K562 (cell line): ENCODE results near the gene CACNB2. TPM values are rescaled to one million over a fixed set of nuclear protein-coding genes. Genes with fewer than 3 reads are reported as not detected.

ENCODE experiments used
- ATAC-seq: fragments of 200-7000 bp; cut with Tn5 transposase; 3 replicates; pipeline ENCODE4 v1.9.1; 2020; ENCODE audit warnings: moderate library complexity
- BruUV-seq: library from RNA; stranded (reverse); fragments of 400-500 nt; replicated peaks from 2 replicates; lab custom pipeline; 2021; lab: Mats Ljungman, UMichigan
- CTCF ChIA-PET: fragments of 300-600 bp; formaldehyde crosslinking; extraction: SDS; loops from one replicate; lab custom pipeline; 2021; ENCODE audit warnings: low intra/inter-chr PET ratio; lab: Yijun Ruan, JAX
- POLR2A ChIA-PET: fragments of 300-600, 350-650 bp; sonication (Branson Sonifier 250); formaldehyde crosslinking; extraction: SDS; loops from one replicate; lab custom pipeline; 2021; ENCODE audit warnings: antibody characterized with exemption, inconsistent platforms; lab: Yijun Ruan, JAX
- DNase-seq, 4 experiments: peaks; one replicate each; pipeline versions ENCODE4 v3.0.0 to v3.0.0-alpha.2; 2011 to 2018; ENCODE audit warnings: low spot score in 3 of 4, mixed read lengths in 3 of 4; ENCODE audit errors: extremely low read depth in 1 of 4
- FAIRE-seq: peaks from 2 replicates; lab custom pipeline; 2011; peaks lifted over from hg19 to GRCh38; lab: Jason Lieb, UNC
- H2AFZ ChIP-seq: 2 replicates; pipeline ENCODE4 v1.6.0; 2011; ENCODE audit warnings: low read depth, low read length, control low read depth, inconsistent platforms
- H3K27ac ChIP-seq: fragments of 200-600 bp; 3 replicates; pipeline ENCODE4 v1.8.0; 2011; ENCODE audit warnings: low read depth, mild to moderate bottlenecking, control low read depth, inconsistent platforms, low read length, moderate library complexity, mixed read lengths; ENCODE audit errors: extremely low read depth
- H3K27me3 ChIP-seq, 2 experiments: fragments of 300-600 bp in 1 of 2; 2 replicates in 1 of 2; 3 replicates in 1 of 2; pipeline versions ENCODE4 v1.6.0 to v1.8.0; 2011; ENCODE audit warnings: inconsistent platforms in 2 of 2, low read length in 2 of 2, mild to moderate bottlenecking in 1 of 2, mixed read lengths in 1 of 2, moderate library complexity in 1 of 2; ENCODE audit not compliant: control insufficient read depth in 2 of 2, insufficient read depth in 2 of 2
- H3K36me3 ChIP-seq: fragments of 300-600 bp; 3 replicates; pipeline ENCODE4 v1.8.0; 2011; ENCODE audit warnings: mild to moderate bottlenecking, low read length, inconsistent platforms; ENCODE audit not compliant: control insufficient read depth, insufficient read depth
- H3K4me1 ChIP-seq, 2 experiments: fragments of 200-600 bp in 1 of 2; replicated peaks in 1 of 2; 2 replicates in 1 of 2; 3 replicates in 1 of 2; pipeline versions ENCODE4 v1.5.1 to v1.8.0; 2011; ENCODE audit warnings: inconsistent platforms in 2 of 2, low read length in 2 of 2, mild to moderate bottlenecking in 1 of 2, mixed read lengths in 1 of 2, moderate library complexity in 1 of 2; ENCODE audit not compliant: control insufficient read depth in 2 of 2, insufficient read depth in 2 of 2
- H3K4me2 ChIP-seq: 2 replicates; pipeline ENCODE4 v1.6.1; 2011; ENCODE audit warnings: low read length, control low read depth, inconsistent platforms, mixed read lengths; ENCODE audit not compliant: insufficient read depth
- H3K4me3 ChIP-seq: fragments of 200-600 bp; sonication (generic), shearing (Covaris generic); 2 replicates; pipeline ENCODE4 v1.5.1; 2016; ENCODE audit warnings: control low read depth, inconsistent platforms
- H3K79me2 ChIP-seq: fragments of 200-600 bp; 3 replicates; pipeline ENCODE4 v1.8.0; 2011; ENCODE audit warnings: low read length, inconsistent platforms; ENCODE audit not compliant: control insufficient read depth, insufficient read depth
- H3K9ac ChIP-seq, 2 experiments: 2 replicates each; pipeline versions ENCODE4 v1.6.0 to v1.6.1; 2011; ENCODE audit warnings: low read depth in 2 of 2, low read length in 2 of 2, control low read depth in 1 of 2, inconsistent platforms in 1 of 2, mild to moderate bottlenecking in 1 of 2, mixed read lengths in 1 of 2; ENCODE audit not compliant: insufficient read depth in 1 of 2
- H3K9me1 ChIP-seq: one replicate; pipeline ENCODE4 v1.6.0; 2011; ENCODE audit warnings: inconsistent platforms, mild to moderate bottlenecking, low read length, moderate library complexity; ENCODE audit not compliant: control insufficient read depth, insufficient read depth
- H3K9me3 ChIP-seq: replicated peaks from 2 replicates; pipeline ENCODE4 v1.5.1; 2011; ENCODE audit warnings: low read depth, low read length, inconsistent platforms; ENCODE audit not compliant: control insufficient read depth, insufficient read depth
- H4K20me1 ChIP-seq: replicated peaks from 2 replicates; pipeline ENCODE4 v1.6.1; 2011; ENCODE audit warnings: low read length, inconsistent platforms, mixed read lengths; ENCODE audit not compliant: control insufficient read depth, insufficient read depth
- EHMT2 ChIP-seq: fragments of 450-650 bp; IDR thresholded peaks from 2 replicates; pipeline ENCODE4 v1.6.1; 2018; ENCODE audit warnings: antibody characterized with exemption
- FOXM1 ChIP-seq, 2 experiments: fragments of 450-650 bp in 1 of 2; sonication (generic) in 1 of 2; formaldehyde crosslinking in 1 of 2; IDR thresholded peaks; 2 replicates each; pipeline versions ENCODE4 v1.6.1 to v1.9.0; 2017 to 2022; ENCODE audit warnings: low read depth in 2 of 2, mild to moderate bottlenecking in 2 of 2, missing genetic modification reagents in 1 of 2, moderate library complexity in 1 of 2
- NFXL1 ChIP-seq: fragments of 450-650 bp; formaldehyde crosslinking; IDR thresholded peaks from 2 replicates; pipeline ENCODE4 v1.4.0; 2021; ENCODE audit warnings: mild to moderate bottlenecking
- NUFIP1 ChIP-seq: fragments of 450-650 bp; IDR thresholded peaks from 2 replicates; pipeline ENCODE4 v1.6.1; 2018; ENCODE audit not compliant: partially characterized antibody
- PTBP1 ChIP-seq: fragments of 200-400 bp; formaldehyde crosslinking; IDR thresholded peaks from 2 replicates; pipeline ENCODE4 v1.6.1; 2017; ENCODE audit warnings: low read depth, low read length
- SMAD1 ChIP-seq: fragments of 150-350 bp; IDR thresholded peaks from 2 replicates; pipeline ENCODE4 v1.6.1; 2014; ENCODE audit warnings: low read length, low read depth; ENCODE audit not compliant: partially characterized antibody
- TCF3 ChIP-seq: sonication (generic); formaldehyde crosslinking; IDR thresholded peaks from 2 replicates; pipeline ENCODE4 v1.4.0; 2020; ENCODE audit warnings: mild to moderate bottlenecking, missing genetic modification reagents
- ZNF143 ChIP-seq: sonication (generic); formaldehyde crosslinking; IDR thresholded peaks from 2 replicates; pipeline ENCODE4 v1.9.0; 2022; ENCODE audit warnings: mild to moderate bottlenecking, missing genetic modification reagents
- ZNF224 ChIP-seq: sonication (generic); formaldehyde crosslinking; IDR thresholded peaks from 2 replicates; pipeline ENCODE4 v1.8.0; 2022; ENCODE audit warnings: mild to moderate bottlenecking, missing genetic modification reagents
- WGBS: fragments of 100-300 bp; shearing (Covaris generic); methylation state at CpG from one replicate; pipeline ENCODE4 v1.1.6; 2016; ENCODE audit warnings: low coverage, mixed read lengths; ENCODE audit not compliant: insufficient coverage; ENCODE audit errors: missing lambda C conversion rate; 5-methylcytosine and 5-hydroxymethylcytosine counted together
- in situ Hi-C: fragments of 300-500 bp; cut with MboI; formaldehyde crosslinking; loops from 4 replicates; pipeline ENCODE4 v1.15.0; 2018; ENCODE audit warnings: inconsistent platforms, mixed read lengths
- intact Hi-C: fragments of 100-400 bp; cut with micrococcal nuclease; formaldehyde crosslinking; loops from 2 replicates; pipeline ENCODE4 v1.14.2; 2022
- polyA plus RNA-seq, 8 experiments: library from polyadenylated mRNA; depleted of rRNA in 4 of 8; stranded (reverse) in 5 of 8; unstranded in 3 of 8; fragments of >200 nt; fragmentation: Nextera tagmentation in 2 of 8; fragmentation: Illumina TruSeq in 1 of 8; extraction: Ambion mirVana in 2 of 8; extraction: Trizol in 1 of 8; gene quantifications; 2 replicates each; pipeline versions ENCODE4 v1.2.1 to v1.2.3, GENCODE V29; 2011 to 2014; ENCODE audit warnings: inconsistent platforms in 1 of 8, missing spikeins in 1 of 8
- total RNA-seq, 7 experiments: library from RNA; depleted of rRNA in 6 of 7; stranded (reverse); fragments of >200 nt in 6 of 7; fragmentation: Illumina TruSeq in 2 of 7; extraction: Trizol in 2 of 7; gene quantifications; 2 replicates each; pipeline versions ENCODE4 v1.2.1 to v1.2.3, GENCODE V29; 2011 to 2021; ENCODE audit warnings: low replicate concordance in 1 of 7
- TF ChIP-seq, protein P1 (sequence below), 2 experiments: IDR thresholded peaks; 2 replicates each; pipeline ENCODE4 v1.6.1; 2012; ENCODE audit warnings: improper control_type of control experiment in 2 of 2, low read depth in 2 of 2, low read length in 2 of 2, borderline replicate concordance in 1 of 2
- TF ChIP-seq, protein P2 (sequence below), 2 experiments: fragments of 450-650 bp in 1 of 2; sonication (generic) in 1 of 2; formaldehyde crosslinking in 1 of 2; IDR thresholded peaks in 1 of 2; conservative IDR thresholded peaks in 1 of 2; 2 replicates each; pipeline versions ENCODE4 v1.6.1 to v1.8.1; 2016 to 2023; ENCODE audit warnings: mild to moderate bottlenecking in 2 of 2, moderate library complexity in 2 of 2, inconsistent platforms in 1 of 2, missing genetic modification reagents in 1 of 2
- TF ChIP-seq, protein P3 (sequence below): sonication (generic); IDR thresholded peaks from 2 replicates; pipeline ENCODE4 v1.6.1; 2016
- TF ChIP-seq, protein P4 (sequence below): fragments of 250-450 bp; sonication (Bioruptor Pico); IDR thresholded peaks from 2 replicates; pipeline ENCODE4 v1.4.0; 2020; ENCODE audit warnings: mild to moderate bottlenecking, moderate library complexity

CACNB2 gene
- total and polyA plus RNA-seq, 9 of the 15 experiments (the other 6 are each of a cell fraction or from before 2014, with no cell fraction given), result 1.8 to 2.2 TPM; not detected in 7

DNA sequence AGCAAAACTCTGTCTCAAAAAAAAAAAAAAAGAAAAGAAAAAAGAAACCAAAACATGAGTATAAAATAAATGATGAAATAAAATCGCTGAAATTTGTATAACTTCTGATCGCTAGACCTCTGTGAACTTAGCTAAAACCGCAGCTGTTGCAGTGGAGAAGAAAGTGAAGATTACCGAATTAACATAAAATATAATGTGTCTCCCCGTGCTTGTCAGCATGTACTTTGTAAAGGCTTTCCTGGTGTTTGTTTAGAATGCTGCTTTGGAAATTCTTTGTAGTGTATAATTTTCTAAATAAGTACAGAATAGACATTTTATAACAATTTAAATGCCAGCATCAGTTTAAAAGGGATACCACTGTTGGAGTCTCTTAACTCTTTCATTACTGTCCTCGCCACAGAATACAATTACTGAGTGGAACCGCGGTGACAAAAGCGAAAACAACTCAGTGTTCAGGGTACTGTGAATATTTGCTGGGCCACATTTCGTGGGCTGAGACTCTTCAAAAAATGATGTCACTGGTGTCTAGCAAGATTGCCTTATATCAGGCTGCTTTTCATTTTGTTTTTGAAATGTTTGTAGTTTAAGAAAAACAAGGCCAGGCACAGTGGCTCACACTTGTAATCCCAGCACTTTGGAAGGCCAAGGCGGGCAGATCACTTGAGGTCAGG lies 343.4 kb downstream of the CACNB2 start:
- ATAC-seq (no peak), FAIRE-seq (no peak), DNase-seq (no peak)
- CTCF ChIA-PET, result no interaction called here
- no peaks in the 10 kb centered on the region for H3K9me3 ChIP-seq
- H3K4me2 ChIP-seq, result no peak overlapping the region
- no peaks in the 10 kb centered on the region for H3K79me2 ChIP-seq
- H3K9ac ChIP-seq, result no peak overlapping the region
- POLR2A ChIA-PET, result no interaction called here
- H3K4me1 ChIP-seq, result no peaks in the 10 kb centered on the region
- H2AFZ ChIP-seq, result no peak overlapping the region
- 3% methylated on average over 11 of the region's 11 CpGs for WGBS
- H3K27me3 ChIP-seq, result peaks cover 1 to 9% of the 10 kb centered on the region in 2 experiments; a peak in 2 of 5 replicates
- no peak overlapping the region for H3K4me3 ChIP-seq
- no peak overlapping the region for H3K27ac ChIP-seq
- H3K9me1 ChIP-seq, result no peaks in the 10 kb centered on the region
- in situ Hi-C loops, result no loop called here
- H3K36me3 ChIP-seq, result no peaks in the 10 kb centered on the region
- intact Hi-C loops, result no loop called here
- no TSS peak for BruUV-seq
- no peaks in the 10 kb centered on the region for H4K20me1 ChIP-seq
- no peak for TF ChIP-seq PTBP1
- TF ChIP-seq EHMT2, result no peak
- no peak for TF ChIP-seq ZNF224 (CRISPR knock-in tag)
- TF ChIP-seq, protein P1, sequence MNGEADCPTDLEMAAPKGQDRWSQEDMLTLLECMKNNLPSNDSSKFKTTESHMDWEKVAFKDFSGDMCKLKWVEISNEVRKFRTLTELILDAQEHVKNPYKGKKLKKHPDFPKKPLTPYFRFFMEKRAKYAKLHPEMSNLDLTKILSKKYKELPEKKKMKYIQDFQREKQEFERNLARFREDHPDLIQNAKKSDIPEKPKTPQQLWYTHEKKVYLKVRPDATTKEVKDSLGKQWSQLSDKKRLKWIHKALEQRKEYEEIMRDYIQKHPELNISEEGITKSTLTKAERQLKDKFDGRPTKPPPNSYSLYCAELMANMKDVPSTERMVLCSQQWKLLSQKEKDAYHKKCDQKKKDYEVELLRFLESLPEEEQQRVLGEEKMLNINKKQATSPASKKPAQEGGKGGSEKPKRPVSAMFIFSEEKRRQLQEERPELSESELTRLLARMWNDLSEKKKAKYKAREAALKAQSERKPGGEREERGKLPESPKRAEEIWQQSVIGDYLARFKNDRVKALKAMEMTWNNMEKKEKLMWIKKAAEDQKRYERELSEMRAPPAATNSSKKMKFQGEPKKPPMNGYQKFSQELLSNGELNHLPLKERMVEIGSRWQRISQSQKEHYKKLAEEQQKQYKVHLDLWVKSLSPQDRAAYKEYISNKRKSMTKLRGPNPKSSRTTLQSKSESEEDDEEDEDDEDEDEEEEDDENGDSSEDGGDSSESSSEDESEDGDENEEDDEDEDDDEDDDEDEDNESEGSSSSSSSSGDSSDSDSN (IDR thresholded peaks at IDR 0.05; ENCODE audit: borderline replicate concordance in 1 of 2, low read depth in 2 of 2, low read length in 2 of 2), result no peak
- TF ChIP-seq, protein P2, sequence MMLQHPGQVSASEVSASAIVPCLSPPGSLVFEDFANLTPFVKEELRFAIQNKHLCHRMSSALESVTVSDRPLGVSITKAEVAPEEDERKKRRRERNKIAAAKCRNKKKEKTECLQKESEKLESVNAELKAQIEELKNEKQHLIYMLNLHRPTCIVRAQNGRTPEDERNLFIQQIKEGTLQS (IDR thresholded peaks at IDR 0.05), result no peak
- TF ChIP-seq, protein P2 (CRISPR knock-in tag; conservative IDR thresholded peaks at IDR 0.05), result no peak
- TF ChIP-seq, protein P3, sequence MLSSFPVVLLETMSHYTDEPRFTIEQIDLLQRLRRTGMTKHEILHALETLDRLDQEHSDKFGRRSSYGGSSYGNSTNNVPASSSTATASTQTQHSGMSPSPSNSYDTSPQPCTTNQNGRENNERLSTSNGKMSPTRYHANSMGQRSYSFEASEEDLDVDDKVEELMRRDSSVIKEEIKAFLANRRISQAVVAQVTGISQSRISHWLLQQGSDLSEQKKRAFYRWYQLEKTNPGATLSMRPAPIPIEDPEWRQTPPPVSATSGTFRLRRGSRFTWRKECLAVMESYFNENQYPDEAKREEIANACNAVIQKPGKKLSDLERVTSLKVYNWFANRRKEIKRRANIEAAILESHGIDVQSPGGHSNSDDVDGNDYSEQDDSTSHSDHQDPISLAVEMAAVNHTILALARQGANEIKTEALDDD, result no peak
- TF ChIP-seq SMAD1, result no peak
- TF ChIP-seq, protein P4, sequence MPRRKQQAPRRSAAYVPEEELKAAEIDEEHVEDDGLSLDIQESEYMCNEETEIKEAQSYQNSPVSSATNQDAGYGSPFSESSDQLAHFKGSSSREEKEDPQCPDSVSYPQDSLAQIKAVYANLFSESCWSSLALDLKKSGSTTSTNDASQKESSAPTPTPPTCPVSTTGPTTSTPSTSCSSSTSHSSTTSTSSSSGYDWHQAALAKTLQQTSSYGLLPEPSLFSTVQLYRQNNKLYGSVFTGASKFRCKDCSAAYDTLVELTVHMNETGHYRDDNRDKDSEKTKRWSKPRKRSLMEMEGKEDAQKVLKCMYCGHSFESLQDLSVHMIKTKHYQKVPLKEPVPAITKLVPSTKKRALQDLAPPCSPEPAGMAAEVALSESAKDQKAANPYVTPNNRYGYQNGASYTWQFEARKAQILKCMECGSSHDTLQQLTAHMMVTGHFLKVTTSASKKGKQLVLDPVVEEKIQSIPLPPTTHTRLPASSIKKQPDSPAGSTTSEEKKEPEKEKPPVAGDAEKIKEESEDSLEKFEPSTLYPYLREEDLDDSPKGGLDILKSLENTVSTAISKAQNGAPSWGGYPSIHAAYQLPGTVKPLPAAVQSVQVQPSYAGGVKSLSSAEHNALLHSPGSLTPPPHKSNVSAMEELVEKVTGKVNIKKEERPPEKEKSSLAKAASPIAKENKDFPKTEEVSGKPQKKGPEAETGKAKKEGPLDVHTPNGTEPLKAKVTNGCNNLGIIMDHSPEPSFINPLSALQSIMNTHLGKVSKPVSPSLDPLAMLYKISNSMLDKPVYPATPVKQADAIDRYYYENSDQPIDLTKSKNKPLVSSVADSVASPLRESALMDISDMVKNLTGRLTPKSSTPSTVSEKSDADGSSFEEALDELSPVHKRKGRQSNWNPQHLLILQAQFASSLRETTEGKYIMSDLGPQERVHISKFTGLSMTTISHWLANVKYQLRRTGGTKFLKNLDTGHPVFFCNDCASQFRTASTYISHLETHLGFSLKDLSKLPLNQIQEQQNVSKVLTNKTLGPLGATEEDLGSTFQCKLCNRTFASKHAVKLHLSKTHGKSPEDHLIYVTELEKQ (CRISPR knock-in tag), result no peak
- no peak for TF ChIP-seq ZNF143 (CRISPR knock-in tag)
- no peak for TF ChIP-seq FOXM1 (IDR thresholded peaks at IDR 0.05; ENCODE audit: low read depth)
- TF ChIP-seq FOXM1 (CRISPR knock-in tag; IDR thresholded peaks at IDR 0.05; ENCODE audit: low read depth), result no peak
- TF ChIP-seq NUFIP1, result no peak
- TF ChIP-seq TCF3 (CRISPR knock-in tag), result no peak
- TF ChIP-seq NFXL1 (CRISPR knock-in tag), result no peak
